Measurements from ENCODE around the gene RHBDD1.

DNA sequence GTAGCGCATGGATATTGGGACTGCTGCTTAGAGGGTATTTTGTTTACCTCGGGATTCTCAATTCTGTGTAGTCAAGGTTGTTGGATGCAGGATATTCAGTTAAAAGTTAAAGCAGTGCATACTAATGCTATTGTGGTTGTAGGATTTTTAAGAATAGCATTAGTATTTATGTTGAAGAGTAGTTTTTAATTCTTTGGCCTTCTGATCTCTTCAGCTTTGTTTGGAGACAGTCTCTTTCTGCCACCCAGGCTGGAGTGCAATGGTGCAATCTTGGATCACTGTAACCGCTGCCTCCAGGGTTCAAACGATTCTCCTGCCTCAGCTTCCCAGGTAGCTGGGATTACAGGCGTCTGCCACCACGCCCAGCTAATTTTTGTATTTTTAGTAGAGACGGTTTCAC is 1.5 kb downstream of the RHBDD1 start:
- TF ChIP-seq, protein P1, sequence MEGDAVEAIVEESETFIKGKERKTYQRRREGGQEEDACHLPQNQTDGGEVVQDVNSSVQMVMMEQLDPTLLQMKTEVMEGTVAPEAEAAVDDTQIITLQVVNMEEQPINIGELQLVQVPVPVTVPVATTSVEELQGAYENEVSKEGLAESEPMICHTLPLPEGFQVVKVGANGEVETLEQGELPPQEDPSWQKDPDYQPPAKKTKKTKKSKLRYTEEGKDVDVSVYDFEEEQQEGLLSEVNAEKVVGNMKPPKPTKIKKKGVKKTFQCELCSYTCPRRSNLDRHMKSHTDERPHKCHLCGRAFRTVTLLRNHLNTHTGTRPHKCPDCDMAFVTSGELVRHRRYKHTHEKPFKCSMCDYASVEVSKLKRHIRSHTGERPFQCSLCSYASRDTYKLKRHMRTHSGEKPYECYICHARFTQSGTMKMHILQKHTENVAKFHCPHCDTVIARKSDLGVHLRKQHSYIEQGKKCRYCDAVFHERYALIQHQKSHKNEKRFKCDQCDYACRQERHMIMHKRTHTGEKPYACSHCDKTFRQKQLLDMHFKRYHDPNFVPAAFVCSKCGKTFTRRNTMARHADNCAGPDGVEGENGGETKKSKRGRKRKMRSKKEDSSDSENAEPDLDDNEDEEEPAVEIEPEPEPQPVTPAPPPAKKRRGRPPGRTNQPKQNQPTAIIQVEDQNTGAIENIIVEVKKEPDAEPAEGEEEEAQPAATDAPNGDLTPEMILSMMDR (IDR thresholded peaks at IDR 0.05; ENCODE audit: poor library complexity), result no peak
- no peak for TF ChIP-seq EZH2phosphoT487 (IDR thresholded peaks at IDR 0.05; ENCODE audit: low read depth, severe bottlenecking, unreplicated experiment)

All from hepatocyte (in vitro differentiated cells).